Peyer's patch (tissue), 4 donors: ENCODE measurements around the gene MYT1. TPM values are rescaled to one million over a fixed set of nuclear protein-coding genes. Genes with fewer than 3 reads are reported as not detected.

Experiments used
- DNase-seq, 3 donors: peaks; one replicate each; pipeline ENCODE4 v3.0.0-alpha.2; 2017 to 2019
- H3K27ac ChIP-seq, 4 donors: fragments of 200-600 bp; sonication (generic); one replicate each; pipeline ENCODE4 v1.5.1; 2016 to 2019
- H3K27me3 ChIP-seq, 2 donors: fragments of 200-600 bp; sonication (generic); one replicate each; pipeline ENCODE4 v1.5.1; 2019
- H3K36me3 ChIP-seq, 3 donors: fragments of 200-600 bp; sonication (generic); one replicate each; pipeline ENCODE4 v1.5.1; 2016 to 2019
- H3K4me1 ChIP-seq, 4 donors: fragments of 200-600 bp; sonication (generic); one replicate each; pipeline ENCODE4 v1.5.1; 2016 to 2019
- H3K4me3 ChIP-seq, 4 donors: fragments of 200-600 bp; sonication (generic); 1 replicate in 3 of 4; 2 replicates in 1 of 4; pipeline ENCODE4 v1.5.1; 2016 to 2019; ENCODE audit warnings: mild to moderate bottlenecking in 1 of 4
- H3K9me3 ChIP-seq, 4 donors: fragments of 200-600 bp; sonication (generic); one replicate each; pipeline ENCODE4 v1.5.1; 2016 to 2019; ENCODE audit warnings: mild to moderate bottlenecking in 1 of 4
- POLR2A ChIP-seq, 2 donors: fragments of 450-650 bp; IDR thresholded peaks; one replicate each; pipeline ENCODE4 v1.5.1; 2017; ENCODE audit warnings: antibody characterized with exemption in 2 of 2, mild to moderate bottlenecking in 2 of 2, moderate library complexity in 2 of 2
- total RNA-seq, 4 donors: library from RNA; depleted of rRNA; stranded (reverse); fragments of >200 nt; gene quantifications; one replicate each; pipeline ENCODE4 v1.1.0, GENCODE V29; 2016
- TF ChIP-seq, protein P1 (sequence below), 6 experiments: fragments of 450-650 bp in 4 of 6; fragments of 200-600 bp in 2 of 6; sonication (generic) in 1 of 6; IDR thresholded peaks; one replicate each; pipeline ENCODE4 v1.5.1; 2017 to 2019; ENCODE audit warnings: antibody characterized with exemption in 6 of 6, mild to moderate bottlenecking in 3 of 6, moderate library complexity in 1 of 6

The MYT1 gene
- total RNA-seq, 4 donors from 2014 or later: 0.18 to 0.83 TPM; not detected in 2

- Histone ChIP-seq H3K9me3 (no peaks in the 10 kb centered on the region), H3K4me3 (no peak overlapping the region), H3K27me3 (no peaks in the 10 kb centered on the region), H3K36me3 (no peaks in the 10 kb centered on the region), H3K27ac (no peak overlapping the region), H3K4me1 (no peaks in the 10 kb centered on the region)
- TF ChIP-seq, protein P1, sequence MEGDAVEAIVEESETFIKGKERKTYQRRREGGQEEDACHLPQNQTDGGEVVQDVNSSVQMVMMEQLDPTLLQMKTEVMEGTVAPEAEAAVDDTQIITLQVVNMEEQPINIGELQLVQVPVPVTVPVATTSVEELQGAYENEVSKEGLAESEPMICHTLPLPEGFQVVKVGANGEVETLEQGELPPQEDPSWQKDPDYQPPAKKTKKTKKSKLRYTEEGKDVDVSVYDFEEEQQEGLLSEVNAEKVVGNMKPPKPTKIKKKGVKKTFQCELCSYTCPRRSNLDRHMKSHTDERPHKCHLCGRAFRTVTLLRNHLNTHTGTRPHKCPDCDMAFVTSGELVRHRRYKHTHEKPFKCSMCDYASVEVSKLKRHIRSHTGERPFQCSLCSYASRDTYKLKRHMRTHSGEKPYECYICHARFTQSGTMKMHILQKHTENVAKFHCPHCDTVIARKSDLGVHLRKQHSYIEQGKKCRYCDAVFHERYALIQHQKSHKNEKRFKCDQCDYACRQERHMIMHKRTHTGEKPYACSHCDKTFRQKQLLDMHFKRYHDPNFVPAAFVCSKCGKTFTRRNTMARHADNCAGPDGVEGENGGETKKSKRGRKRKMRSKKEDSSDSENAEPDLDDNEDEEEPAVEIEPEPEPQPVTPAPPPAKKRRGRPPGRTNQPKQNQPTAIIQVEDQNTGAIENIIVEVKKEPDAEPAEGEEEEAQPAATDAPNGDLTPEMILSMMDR (IDR thresholded peaks at IDR 0.05): no peak
- no peak for TF ChIP-seq POLR2A (IDR thresholded peaks at IDR 0.05)
- DNase-seq: no peak
These were observed 11.3 kb upstream of the MYT1 start for GRCh38 chr20:64152906-64153305.

DNA sequence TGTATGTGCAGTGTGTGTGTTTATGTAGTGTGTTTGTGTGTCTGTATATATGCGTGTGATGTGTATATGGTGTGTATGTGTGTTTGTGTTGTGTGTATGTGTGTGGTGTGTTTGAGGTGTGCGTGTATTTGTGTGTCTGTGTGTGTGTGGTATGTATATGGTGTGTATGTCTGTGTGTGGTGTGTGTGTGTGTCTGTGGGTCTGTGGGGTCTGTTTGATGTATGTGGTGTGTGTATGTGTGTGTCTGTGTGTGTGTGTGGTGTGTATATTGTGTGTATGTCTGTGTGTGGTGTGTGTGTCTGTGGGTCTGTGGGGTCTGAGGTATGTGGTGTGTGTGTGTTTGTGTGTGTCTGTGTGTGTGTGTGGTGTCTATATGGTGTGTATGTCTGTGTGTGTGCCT, 10.8 kb upstream of the MYT1 start:
- Histone ChIP-seq H3K4me1 (no peaks in the 10 kb centered on the region), H3K9me3 (no peaks in the 10 kb centered on the region), H3K4me3 (no peak overlapping the region), H3K36me3 (no peaks in the 10 kb centered on the region), H3K27ac (no peak overlapping the region), H3K27me3 (no peaks in the 10 kb centered on the region)
- DNase-seq: no peak
- TF ChIP-seq, protein P1 (IDR thresholded peaks at IDR 0.05): no peak
- TF ChIP-seq POLR2A (IDR thresholded peaks at IDR 0.05): no peak

DNA sequence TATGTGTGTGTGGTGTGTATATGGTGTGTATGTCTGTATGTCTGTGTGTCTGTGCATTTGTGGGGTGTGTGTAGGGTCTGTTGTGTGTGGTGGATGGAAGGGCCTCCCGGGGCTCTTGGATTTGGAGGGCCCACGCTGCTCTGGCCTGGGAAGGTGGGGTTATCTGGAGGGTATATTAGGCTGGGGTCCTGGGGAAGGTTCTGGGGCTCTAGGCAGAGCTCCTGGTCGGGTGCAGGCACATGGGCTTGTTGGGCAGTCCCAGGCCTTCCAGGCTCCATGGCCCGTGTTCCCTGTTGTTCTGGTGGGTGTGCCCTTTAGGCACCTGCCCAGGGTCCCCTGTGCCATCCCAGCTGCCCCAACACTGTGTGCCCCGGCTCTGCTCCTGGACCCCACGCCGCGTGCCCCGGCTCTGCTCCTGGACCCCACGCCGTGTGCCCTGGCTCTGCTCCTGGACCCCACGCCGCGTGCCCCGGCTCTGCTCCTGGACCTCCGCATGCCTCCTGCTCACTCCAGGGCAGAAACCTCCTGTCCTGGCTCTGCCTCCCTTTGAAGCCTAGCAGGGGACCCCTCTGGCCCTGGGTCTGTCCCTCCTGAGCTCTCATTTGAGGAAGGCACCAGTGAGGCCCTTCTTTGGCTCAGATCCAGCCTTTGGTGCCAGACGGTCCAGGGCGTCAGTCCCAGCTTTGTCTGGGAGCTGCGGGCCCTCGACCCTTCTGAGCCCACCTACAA, 10.2 kb upstream of the MYT1 start:
- Histone ChIP-seq H3K27me3 (no peaks in the 10 kb centered on the region), H3K36me3 (no peaks in the 10 kb centered on the region), H3K4me3 (no peak overlapping the region), H3K27ac (no peak overlapping the region), H3K9me3 (no peaks in the 10 kb centered on the region), H3K4me1 (no peaks in the 10 kb centered on the region)
- no peak for DNase-seq
- TF ChIP-seq POLR2A (IDR thresholded peaks at IDR 0.05): no peak
- TF ChIP-seq, protein P1 (IDR thresholded peaks at IDR 0.05): no peak

DNA sequence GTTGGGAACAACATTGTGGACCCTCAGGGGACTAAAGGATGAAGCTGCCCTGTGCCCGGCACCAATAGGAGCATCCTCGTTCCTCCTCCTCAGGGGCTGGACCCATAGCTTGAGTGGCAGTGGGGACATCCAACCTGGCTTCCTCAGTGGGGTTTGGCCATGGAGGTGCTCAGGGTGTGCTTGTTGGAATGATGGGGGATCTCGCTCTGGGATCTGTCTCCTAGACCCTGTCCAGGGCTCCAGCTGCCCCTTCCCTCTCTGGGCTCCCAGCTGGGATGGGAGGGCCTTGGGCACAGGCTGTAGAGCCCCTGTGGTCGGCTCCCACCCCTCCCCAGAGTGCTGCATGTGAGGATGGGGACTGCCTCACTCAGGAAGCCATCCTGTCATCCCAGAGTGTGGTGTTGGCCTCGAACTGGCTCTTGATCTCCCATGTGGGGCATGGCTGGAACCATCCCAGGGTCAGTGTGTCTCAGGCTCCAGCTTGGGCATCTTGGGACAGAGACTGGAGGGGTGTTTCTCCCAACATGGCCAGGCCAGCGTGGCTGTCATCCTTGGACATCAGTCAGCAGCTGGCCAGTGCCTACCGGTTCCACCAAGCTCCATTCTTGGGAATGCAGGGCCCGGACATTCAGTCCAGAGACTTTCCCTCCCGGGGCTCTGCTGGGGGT, 9.5 kb upstream of the MYT1 start:
- H3K27me3 ChIP-seq: no peaks in the 10 kb centered on the region
- H3K27ac ChIP-seq: no peak overlapping the region
- no peaks in the 10 kb centered on the region for H3K36me3 ChIP-seq
- H3K4me1 ChIP-seq: no peaks in the 10 kb centered on the region
- no peak for TF ChIP-seq POLR2A (IDR thresholded peaks at IDR 0.05)
- TF ChIP-seq, protein P1 (IDR thresholded peaks at IDR 0.05): no peak
- H3K4me3 ChIP-seq: no peak overlapping the region
- H3K9me3 ChIP-seq: no peaks in the 10 kb centered on the region
- no peak for DNase-seq

DNA sequence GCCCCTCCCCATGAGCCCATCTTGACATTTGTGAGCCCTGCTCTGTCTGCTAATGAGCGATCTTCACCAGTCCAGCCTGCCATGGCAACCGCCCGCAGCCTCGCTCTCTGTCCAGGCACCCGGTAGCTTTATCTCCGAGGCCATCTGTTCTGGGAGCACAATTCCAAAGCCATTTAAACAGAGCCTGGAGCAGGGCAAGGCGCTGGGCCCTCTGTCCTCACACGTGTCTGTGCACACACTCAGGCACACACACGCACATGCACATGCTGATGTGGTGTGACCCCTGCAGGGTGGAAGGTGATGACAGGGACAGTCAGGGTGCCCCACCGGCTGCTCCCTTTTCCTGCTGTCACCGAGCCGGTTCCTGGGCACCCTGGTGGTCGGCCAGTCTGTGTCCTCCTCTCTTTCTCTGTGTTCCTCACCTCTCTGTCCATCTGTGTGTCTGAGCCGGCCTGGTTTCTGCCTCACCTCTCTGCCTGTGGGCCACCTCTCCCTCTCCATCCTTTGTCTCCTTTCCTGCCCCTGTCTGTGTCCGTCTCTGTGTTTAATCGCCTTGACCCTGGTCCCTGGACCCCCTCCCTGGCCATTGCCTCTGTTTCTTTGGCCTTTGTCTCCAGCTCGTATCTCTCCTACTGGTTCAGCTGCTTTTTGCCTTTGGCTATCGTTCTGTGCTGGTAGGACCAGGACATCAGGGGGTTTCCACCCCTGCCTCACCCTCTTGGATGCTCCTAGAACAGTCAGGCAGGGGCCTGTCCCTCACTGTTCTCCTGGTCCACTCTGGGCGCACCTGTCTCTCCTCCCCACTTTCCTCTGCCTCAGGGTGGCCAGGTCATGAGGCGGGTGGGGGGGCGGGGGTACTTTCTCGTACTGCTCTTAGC, 8.8 kb upstream of the MYT1 start:
- Histone ChIP-seq H3K4me3 (no peak overlapping the region), H3K27ac (no peak overlapping the region), H3K9me3 (no peaks in the 10 kb centered on the region), H3K36me3 (no peaks in the 10 kb centered on the region), H3K4me1 (no peaks in the 10 kb centered on the region), H3K27me3 (no peaks in the 10 kb centered on the region)
- no peak for DNase-seq
- TF ChIP-seq POLR2A (IDR thresholded peaks at IDR 0.05): no peak
- TF ChIP-seq, protein P1 (IDR thresholded peaks at IDR 0.05): no peak
